Stomach smooth muscle (tissue), 2 donors: ENCODE data around the gene COL6A2.
"Not testable (repeated sequence)": the region's sequence is repeated elsewhere in the genome, so short reads cannot be mapped to it uniquely, and the experiment has no call there.

ENCODE experiments used
- H3K27ac ChIP-seq: one replicate; pipeline ENCODE4 v1.7.0; 2013; ENCODE audit warnings: mild to moderate bottlenecking, low read length, inconsistent platforms
- H3K27me3 ChIP-seq, 2 donors: one replicate each; pipeline ENCODE4 v1.7.0; 2013; ENCODE audit warnings: low read length in 2 of 2; ENCODE audit not compliant: insufficient read depth in 2 of 2, control insufficient read depth in 1 of 2
- H3K36me3 ChIP-seq, 2 donors: one replicate each; pipeline ENCODE4 v1.7.0; 2013; ENCODE audit warnings: low read length in 2 of 2; ENCODE audit not compliant: control insufficient read depth in 2 of 2, insufficient read depth in 2 of 2
- H3K4me1 ChIP-seq: one replicate; pipeline ENCODE4 v1.7.0; 2013; ENCODE audit warnings: low read length; ENCODE audit not compliant: control insufficient read depth, insufficient read depth
- H3K4me3 ChIP-seq, 2 donors: one replicate each; pipeline ENCODE4 v1.7.0; 2013; ENCODE audit warnings: low read length in 2 of 2
- H3K9ac ChIP-seq, 2 donors: one replicate each; pipeline ENCODE4 v1.7.0; 2013; ENCODE audit warnings: low read length in 2 of 2, mild to moderate bottlenecking in 1 of 2
- H3K9me3 ChIP-seq, 2 donors: one replicate each; pipeline ENCODE4 v1.7.0; 2013; ENCODE audit warnings: low read length in 2 of 2; ENCODE audit not compliant: control insufficient read depth in 2 of 2
- donor health status: healthy.
- donor health status: Pancreatic carcinoma.

COL6A2 gene

GRCh38 chr21:46140352-46141003 lies 42.6 kb downstream of the COL6A2 start:
- not testable (repeated sequence) for H3K9ac ChIP-seq, H3K27me3 ChIP-seq, H3K36me3 ChIP-seq, H3K27ac ChIP-seq, H3K9me3 ChIP-seq
- Histone ChIP-seq H3K4me3 (peak overlapping the region in 1 of 2 donors; percentile 47), H3K4me1 (peaks cover 12% of the 10 kb centered on the region)

DNA sequence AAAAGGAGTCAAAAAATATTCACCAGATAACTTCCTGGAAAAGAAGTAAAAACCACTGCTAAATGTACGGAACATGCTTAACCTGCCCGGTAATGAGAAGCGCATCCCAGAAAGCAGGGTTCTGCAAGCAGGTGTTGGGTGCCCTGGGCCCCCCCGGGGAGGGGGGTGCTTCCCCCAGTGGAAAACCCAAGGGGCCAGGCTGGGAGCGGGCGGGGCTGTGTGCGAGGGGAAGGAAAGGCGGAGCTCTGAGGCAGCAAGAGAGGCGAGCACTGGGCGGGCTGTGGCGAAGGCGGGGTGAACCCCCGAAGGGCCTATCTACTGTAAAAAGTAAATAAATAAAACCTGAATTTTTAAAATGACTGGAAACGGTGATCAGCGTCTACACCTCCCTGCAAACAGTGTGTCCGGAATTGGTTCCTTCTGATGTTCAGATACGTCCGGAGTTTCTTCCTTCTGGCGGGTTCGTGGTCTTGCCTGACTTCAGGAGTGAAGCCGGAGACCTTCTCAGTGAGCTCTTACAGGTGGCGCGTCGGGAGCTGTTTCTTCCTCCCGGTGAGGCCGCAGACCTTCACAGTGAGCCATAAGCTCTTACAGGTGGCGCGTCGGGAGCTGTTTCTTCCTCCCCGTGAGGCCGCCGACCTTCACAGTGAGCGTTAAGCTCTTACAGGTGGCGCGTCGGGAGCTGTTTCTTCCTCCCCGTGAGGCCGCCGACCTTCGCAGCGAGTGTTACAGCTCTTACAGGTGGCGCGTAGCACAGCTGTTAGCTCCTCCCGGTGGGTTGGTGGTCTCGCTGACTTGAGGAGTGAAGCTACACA lies 44.1 kb downstream of the COL6A2 start:
- Histone ChIP-seq H3K4me3 (no peak overlapping the region), H3K36me3 (no peaks in the 10 kb centered on the region), H3K27me3 (no peaks in the 10 kb centered on the region), H3K27ac (no peak overlapping the region), H3K4me1 (peaks cover 12% of the 10 kb centered on the region), H3K9ac (no peak overlapping the region), H3K9me3 (no peaks in the 10 kb centered on the region)

GRCh38 chr21:46142582-46143473 lies 44.9 kb downstream of the COL6A2 start:
- H3K4me3 ChIP-seq, result no peak overlapping the region
- H3K9me3 ChIP-seq, result no peaks in the 10 kb centered on the region
- H3K27ac ChIP-seq, result no peak overlapping the region
- no peak overlapping the region for H3K9ac ChIP-seq
- no peaks in the 10 kb centered on the region for H3K36me3 ChIP-seq
- no peaks in the 10 kb centered on the region for H3K27me3 ChIP-seq
- H3K4me1 ChIP-seq, result peaks cover 12% of the 10 kb centered on the region

- no peaks in the 10 kb centered on the region for H3K36me3 ChIP-seq
- no peaks in the 10 kb centered on the region for H3K27me3 ChIP-seq
- H3K4me1 ChIP-seq, result peaks cover 12% of the 10 kb centered on the region
- no peak overlapping the region for H3K27ac ChIP-seq
- H3K9me3 ChIP-seq, result no peaks in the 10 kb centered on the region
- no peak overlapping the region for H3K4me3 ChIP-seq
- H3K9ac ChIP-seq, result no peak overlapping the region
Measured at GRCh38 chr21:46144464-46145070, 46.7 kb downstream of the COL6A2 start.

DNA sequence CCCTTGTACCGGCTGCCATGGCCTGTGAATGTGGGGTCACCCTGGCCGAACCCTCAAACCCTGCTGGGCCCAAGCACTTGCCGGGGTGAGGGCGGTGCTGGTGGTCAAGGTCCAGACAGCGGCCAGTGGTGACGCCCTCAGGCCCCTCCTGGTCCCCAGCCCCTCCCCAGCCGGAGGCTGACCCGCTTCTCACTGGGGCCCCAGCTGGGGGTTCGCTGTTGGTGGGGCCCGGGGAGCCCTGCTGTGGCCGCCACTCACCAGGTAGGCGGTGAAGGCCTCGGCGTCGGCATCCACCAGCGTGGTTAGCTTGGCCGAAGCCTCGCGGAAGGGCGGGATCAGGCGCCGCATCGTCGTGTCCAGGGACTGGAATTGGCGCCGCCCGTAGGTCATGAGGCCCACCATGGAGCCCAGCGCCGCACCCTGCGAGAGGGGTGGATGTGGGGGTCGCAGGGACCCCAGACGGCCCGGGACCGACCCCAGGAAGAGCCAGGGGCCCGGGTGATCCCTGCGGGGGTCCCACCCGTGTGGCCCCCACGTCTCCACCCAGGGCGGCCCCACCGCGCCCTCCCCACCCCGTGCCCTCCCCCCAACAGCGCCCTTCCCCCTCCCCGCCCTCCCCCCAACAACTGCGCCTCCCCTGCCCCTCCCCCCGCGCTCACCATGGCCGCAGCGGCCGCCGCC lies 47.4 kb downstream of the COL6A2 start:
- Histone ChIP-seq H3K27me3 (no peaks in the 10 kb centered on the region), H3K36me3 (no peaks in the 10 kb centered on the region), H3K4me1 (peaks cover 9% of the 10 kb centered on the region), H3K9me3 (no peaks in the 10 kb centered on the region), H3K9ac (no peak overlapping the region), H3K4me3 (no peak overlapping the region), H3K27ac (no peak overlapping the region)

GRCh38 chr21:46145840-46146691 lies 48.2 kb downstream of the COL6A2 start:
- no peak overlapping the region for H3K27ac ChIP-seq
- no peaks in the 10 kb centered on the region for H3K36me3 ChIP-seq
- H3K9me3 ChIP-seq, result no peaks in the 10 kb centered on the region
- peaks cover 7% of the 10 kb centered on the region for H3K4me1 ChIP-seq
- no peaks in the 10 kb centered on the region for H3K27me3 ChIP-seq
- no peak overlapping the region for H3K9ac ChIP-seq
- H3K4me3 ChIP-seq, result no peak overlapping the region

- no peak overlapping the region for H3K9ac ChIP-seq
- H3K4me1 ChIP-seq, result peaks cover 7% of the 10 kb centered on the region
- no peaks in the 10 kb centered on the region for H3K36me3 ChIP-seq
- no peaks in the 10 kb centered on the region for H3K27me3 ChIP-seq
- no peak overlapping the region for H3K27ac ChIP-seq
- H3K9me3 ChIP-seq, result no peaks in the 10 kb centered on the region
- H3K4me3 ChIP-seq, result no peak overlapping the region
Measured at GRCh38 chr21:46146856-46147255, 48.9 kb downstream of the COL6A2 start.

GRCh38 chr21:46147429-46147828 lies 49.5 kb downstream of the COL6A2 start:
- H3K4me3 ChIP-seq, H3K27me3 ChIP-seq, H3K9ac ChIP-seq, H3K4me1 ChIP-seq, H3K27ac ChIP-seq, H3K9me3 ChIP-seq, H3K36me3 ChIP-seq: not testable (repeated sequence)

GRCh38 chr21:46148106-46148505 lies 50.2 kb downstream of the COL6A2 start:
- Histone ChIP-seq H3K36me3 (no peaks in the 10 kb centered on the region), H3K27me3 (no peaks in the 10 kb centered on the region), H3K4me3 (no peak overlapping the region), H3K4me1 (peaks cover 11% of the 10 kb centered on the region), H3K27ac (no peak overlapping the region), H3K9ac (no peak overlapping the region), H3K9me3 (no peaks in the 10 kb centered on the region)
